HepG2 (cell line): ENCODE results near the gene LGALS4. TPM values are rescaled to one million over a fixed set of nuclear protein-coding genes. Genes with fewer than 3 reads are reported as not detected.

ENCODE experiments used
- ATAC-seq: fragments of 200-7000 bp; cut with Tn5 transposase; 3 replicates; pipeline ENCODE4 v1.9.1; 2020; ENCODE audit warnings: mild to moderate bottlenecking, moderate library complexity
- BruUV-seq: library from RNA; stranded (reverse); fragments of 400-500 nt; replicated peaks from 2 replicates; lab custom pipeline; 2021; lab: Mats Ljungman, UMichigan
- CTCF ChIA-PET: fragments of 300-600 bp; formaldehyde crosslinking; extraction: SDS; loops from one replicate; lab custom pipeline; 2021; ENCODE audit warnings: low total read pairs, inconsistent platforms, low intra/inter-chr PET ratio; lab: Yijun Ruan, JAX
- POLR2A ChIA-PET: fragments of 350-600 bp; sonication (Branson Sonifier 250); formaldehyde crosslinking; loops from one replicate; lab custom pipeline; 2020; ENCODE audit warnings: antibody characterized with exemption, inconsistent platforms; lab: Yijun Ruan, JAX
- DNase-seq: peaks from one replicate; pipeline ENCODE4 v3.0.0-alpha.2; 2015; ENCODE audit warnings: low spot score
- FAIRE-seq: peaks from 3 replicates; lab custom pipeline; 2011; peaks lifted over from hg19 to GRCh38; lab: Jason Lieb, UNC
- H2AFZ ChIP-seq: one replicate; pipeline ENCODE4 v1.6.1; 2011; ENCODE audit warnings: low read length, inconsistent platforms
- H3K27ac ChIP-seq: fragments of 300-600 bp; 3 replicates; pipeline ENCODE4 v1.8.0; 2011; ENCODE audit warnings: mixed run types, mild to moderate bottlenecking, mixed read lengths, low read length, inconsistent platforms; ENCODE audit not compliant: insufficient read depth; ENCODE audit errors: extremely low read length
- H3K27me3 ChIP-seq, 2 experiments: fragments of 200-600 bp in 1 of 2; 2 replicates in 1 of 2; 3 replicates in 1 of 2; pipeline versions ENCODE4 v1.6.0 to v1.8.0; 2011; ENCODE audit warnings: low read length in 2 of 2, mild to moderate bottlenecking in 2 of 2, moderate library complexity in 2 of 2, inconsistent platforms in 1 of 2; ENCODE audit not compliant: insufficient read depth in 2 of 2, control insufficient read depth in 1 of 2
- H3K36me3 ChIP-seq, 2 experiments: fragments of 200-600 bp in 1 of 2; replicated peaks in 1 of 2; 2 replicates in 1 of 2; 3 replicates in 1 of 2; pipeline versions ENCODE4 v1.5.1 to v1.8.0; 2011; ENCODE audit warnings: low read length in 2 of 2, inconsistent platforms in 1 of 2; ENCODE audit not compliant: insufficient read depth in 2 of 2, control insufficient read depth in 1 of 2
- H3K4me1 ChIP-seq: 2 replicates; pipeline ENCODE4 v1.5.1; 2012; ENCODE audit warnings: low read length, inconsistent platforms; ENCODE audit not compliant: insufficient read depth
- H3K4me2 ChIP-seq: 2 replicates; pipeline ENCODE4 v1.6.0; 2011; ENCODE audit warnings: low read depth, low read length, inconsistent platforms
- H3K4me3 ChIP-seq, 3 experiments: fragments of 200-600 bp in 1 of 3; sonication (generic), shearing (Covaris generic) in 1 of 3; replicated peaks in 1 of 3; 2 replicates each; pipeline ENCODE4 v1.5.1; 2011 to 2016; ENCODE audit warnings: low read length in 3 of 3, inconsistent platforms in 2 of 3, low read depth in 2 of 3, mild to moderate bottlenecking in 2 of 3, control low read depth in 1 of 3, mixed read lengths in 1 of 3; ENCODE audit not compliant: insufficient read depth in 1 of 3
- H3K79me2 ChIP-seq: one replicate; pipeline ENCODE4 v1.6.1; 2011; ENCODE audit warnings: low read length, inconsistent platforms; ENCODE audit not compliant: insufficient read depth
- H3K9ac ChIP-seq: 2 replicates; pipeline ENCODE4 v1.6.0; 2011; ENCODE audit warnings: mild to moderate bottlenecking, low read depth, low read length, inconsistent platforms; ENCODE audit not compliant: insufficient read depth
- H3K9me3 ChIP-seq: 2 replicates; pipeline ENCODE4 v1.5.1; 2012; ENCODE audit warnings: mild to moderate bottlenecking, low read length
- H4K20me1 ChIP-seq: 2 replicates; pipeline ENCODE4 v1.6.0; 2011; ENCODE audit warnings: inconsistent platforms, mild to moderate bottlenecking, low read length, moderate library complexity; ENCODE audit not compliant: insufficient read depth
- AGO2 ChIP-seq: fragments of 200-400 bp; formaldehyde crosslinking; optimal IDR thresholded peaks from 2 replicates; pipeline ENCODE3; 2017; ENCODE audit warnings: mild to moderate bottlenecking, low read depth, low read length, moderate library complexity
- CREB1 ChIP-seq, 2 experiments: fragments of 450-650 bp in 1 of 2; IDR thresholded peaks; 2 replicates each; pipeline ENCODE4 v1.6.1; 2016 to 2017; ENCODE audit warnings: control low read depth in 1 of 2, mild to moderate bottlenecking in 1 of 2, missing compliant biosample characterization in 1 of 2, missing genetic modification characterization in 1 of 2
- PAF1 ChIP-seq: IDR thresholded peaks from 2 replicates; pipeline ENCODE4 v1.6.1; 2016; ENCODE audit warnings: missing genetic modification reagents, missing compliant biosample characterization
- REPIN1 ChIP-seq: sonication (generic); formaldehyde crosslinking; IDR thresholded peaks from 2 replicates; pipeline ENCODE4 v1.8.0; 2022; ENCODE audit warnings: missing genetic modification reagents, low read depth, mild to moderate bottlenecking, borderline replicate concordance
- WGBS: methylation state at CpG from one replicate; pipeline ENCODE4 v1.1.6; 2017; ENCODE audit warnings: low lambda C conversion rate; 5-methylcytosine and 5-hydroxymethylcytosine counted together
- in situ Hi-C: cut with HindIII; loops from 2 replicates; pipeline ENCODE4 v1.10.0; 2017; ENCODE audit warnings: low pct_unique_long_range_greater_than_20kb; ENCODE audit not compliant: extremely low pct_ligation_motif_present
- intact Hi-C: fragments of 100-400 bp; cut with micrococcal nuclease; formaldehyde crosslinking; loops from one replicate; pipeline ENCODE4 v1.10.0; 2022; ENCODE audit not compliant: unreplicated experiment
- polyA plus RNA-seq, 8 experiments: library from polyadenylated mRNA; depleted of rRNA in 3 of 8; stranded (reverse) in 7 of 8; unstranded in 1 of 8; fragments of >200 nt; fragmentation: Illumina TruSeq in 4 of 8; extraction: Trizol in 4 of 8; gene quantifications; 2 replicates each; pipeline versions ENCODE4 v1.2.1 to v1.2.3, GENCODE V29; 2011 to 2016; ENCODE audit warnings: low read depth in 4 of 8, missing spikeins in 1 of 8, mixed read lengths in 1 of 8; ENCODE audit not compliant: insufficient read depth in 1 of 8
- total RNA-seq, 5 experiments: library from RNA; depleted of rRNA; stranded (reverse); fragments of >200 nt; fragmentation: Illumina TruSeq; extraction: Trizol; gene quantifications; 2 replicates each; pipeline ENCODE4 v1.2.3, GENCODE V29; 2016; ENCODE audit warnings: low read depth in 1 of 5
- TF ChIP-seq, protein P1 (sequence below): sonication (generic); formaldehyde crosslinking; IDR thresholded peaks from 2 replicates; pipeline ENCODE4 v1.5.1; 2020; ENCODE audit warnings: mild to moderate bottlenecking, missing genetic modification reagents, moderate library complexity
- TF ChIP-seq, protein P2 (sequence below): sonication (generic); formaldehyde crosslinking; IDR thresholded peaks from 2 replicates; pipeline ENCODE4 v1.8.0; 2023; ENCODE audit warnings: mild to moderate bottlenecking, missing genetic modification reagents

The LGALS4 gene
- total and polyA plus RNA-seq, 2 of the 13 experiments (the other 11 are each of a cell fraction or from before 2014, with no cell fraction given) = 0.24 to 0.71 TPM

DNA sequence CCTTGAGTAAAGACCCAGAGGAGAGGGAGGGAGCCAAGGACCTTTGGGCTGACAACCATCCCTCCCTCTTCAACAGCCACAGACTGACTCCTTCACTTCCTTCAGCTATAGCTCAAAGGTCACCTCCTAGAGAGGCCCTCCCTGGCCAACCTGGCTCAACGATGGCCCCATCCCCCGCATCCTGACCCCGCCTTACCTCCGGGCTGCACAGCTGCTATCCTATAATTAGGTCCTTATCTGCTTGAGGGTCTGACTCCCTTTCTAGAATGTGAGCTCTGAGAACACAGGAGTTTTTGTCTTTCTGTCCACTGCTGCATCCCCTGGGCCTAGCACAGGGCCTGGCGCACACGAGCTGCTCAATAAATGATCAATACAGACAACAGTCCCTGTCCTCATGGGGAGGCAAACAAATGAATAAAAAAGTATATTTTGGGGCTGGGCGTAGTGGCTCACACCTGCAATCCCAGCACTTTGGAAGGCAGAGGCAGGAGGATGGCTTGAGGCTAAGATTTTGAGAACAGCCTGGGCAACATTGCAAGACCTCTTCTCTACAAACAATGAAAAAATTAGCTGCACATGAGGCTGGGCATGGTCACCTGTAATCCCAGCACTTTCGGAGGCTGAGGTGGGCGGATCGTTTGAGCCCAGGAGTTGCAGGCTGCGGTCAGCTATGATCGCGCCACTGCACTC, 6.6 kb upstream of the LGALS4 start (continued):
- 0 out of 2 replicates have a peak, but pooled peaks have one; percentile 12 for TF ChIP-seq REPIN1 (CRISPR knock-in tag)

DNA sequence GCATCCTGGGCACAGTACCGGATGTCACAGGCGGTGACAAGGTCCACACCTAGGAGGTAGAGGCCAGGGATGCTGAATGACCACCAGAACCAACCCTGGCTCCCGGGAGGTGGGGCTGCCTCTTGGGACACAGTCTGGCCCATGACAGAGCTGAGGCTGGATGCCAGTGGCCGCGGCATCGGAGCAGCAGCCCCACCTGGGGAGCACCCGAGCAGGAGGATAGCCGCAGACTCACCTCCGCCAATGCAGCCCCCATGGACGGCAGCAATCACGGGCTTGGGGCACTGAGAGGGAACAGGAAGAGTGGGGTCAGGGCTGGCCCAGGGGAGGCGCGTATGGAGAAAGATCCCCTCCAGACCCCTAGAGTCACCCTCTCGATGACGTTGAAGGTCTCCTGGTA, 4.3 kb upstream of the LGALS4 start:
- DNase-seq (no peak), FAIRE-seq (no peak), ATAC-seq (no peak)
- Histone ChIP-seq H2AFZ (no peak overlapping the region), H3K27ac (no peak overlapping the region), H3K4me2 (no peak overlapping the region), H3K79me2 (no peaks in the 10 kb centered on the region), H4K20me1 (no peaks in the 10 kb centered on the region), H3K9ac (no peak overlapping the region), H3K36me3 (peaks cover 11 to 27% of the 10 kb centered on the region in 2 experiments; a peak in 4 of 5 replicates), H3K9me3 (no peaks in the 10 kb centered on the region), H3K4me1 (peaks cover 41% of the 10 kb centered on the region), H3K4me3 (no peak overlapping the region), H3K27me3 (no peaks in the 10 kb centered on the region)
- CTCF ChIA-PET = no interaction called here
- in situ Hi-C loops = no loop called here
- POLR2A ChIA-PET = no interaction called here
- TF ChIP-seq PAF1 (CRISPR knock-in tag) (no peak), CREB1 (IDR thresholded peaks at IDR 0.05) (peak; percentile 35; the same call in 1 of the 2 replicates), CREB1 (CRISPR knock-in tag; IDR thresholded peaks at IDR 0.05) (no peak), AGO2 (peak; percentile 45)
- TF ChIP-seq, protein P1, sequence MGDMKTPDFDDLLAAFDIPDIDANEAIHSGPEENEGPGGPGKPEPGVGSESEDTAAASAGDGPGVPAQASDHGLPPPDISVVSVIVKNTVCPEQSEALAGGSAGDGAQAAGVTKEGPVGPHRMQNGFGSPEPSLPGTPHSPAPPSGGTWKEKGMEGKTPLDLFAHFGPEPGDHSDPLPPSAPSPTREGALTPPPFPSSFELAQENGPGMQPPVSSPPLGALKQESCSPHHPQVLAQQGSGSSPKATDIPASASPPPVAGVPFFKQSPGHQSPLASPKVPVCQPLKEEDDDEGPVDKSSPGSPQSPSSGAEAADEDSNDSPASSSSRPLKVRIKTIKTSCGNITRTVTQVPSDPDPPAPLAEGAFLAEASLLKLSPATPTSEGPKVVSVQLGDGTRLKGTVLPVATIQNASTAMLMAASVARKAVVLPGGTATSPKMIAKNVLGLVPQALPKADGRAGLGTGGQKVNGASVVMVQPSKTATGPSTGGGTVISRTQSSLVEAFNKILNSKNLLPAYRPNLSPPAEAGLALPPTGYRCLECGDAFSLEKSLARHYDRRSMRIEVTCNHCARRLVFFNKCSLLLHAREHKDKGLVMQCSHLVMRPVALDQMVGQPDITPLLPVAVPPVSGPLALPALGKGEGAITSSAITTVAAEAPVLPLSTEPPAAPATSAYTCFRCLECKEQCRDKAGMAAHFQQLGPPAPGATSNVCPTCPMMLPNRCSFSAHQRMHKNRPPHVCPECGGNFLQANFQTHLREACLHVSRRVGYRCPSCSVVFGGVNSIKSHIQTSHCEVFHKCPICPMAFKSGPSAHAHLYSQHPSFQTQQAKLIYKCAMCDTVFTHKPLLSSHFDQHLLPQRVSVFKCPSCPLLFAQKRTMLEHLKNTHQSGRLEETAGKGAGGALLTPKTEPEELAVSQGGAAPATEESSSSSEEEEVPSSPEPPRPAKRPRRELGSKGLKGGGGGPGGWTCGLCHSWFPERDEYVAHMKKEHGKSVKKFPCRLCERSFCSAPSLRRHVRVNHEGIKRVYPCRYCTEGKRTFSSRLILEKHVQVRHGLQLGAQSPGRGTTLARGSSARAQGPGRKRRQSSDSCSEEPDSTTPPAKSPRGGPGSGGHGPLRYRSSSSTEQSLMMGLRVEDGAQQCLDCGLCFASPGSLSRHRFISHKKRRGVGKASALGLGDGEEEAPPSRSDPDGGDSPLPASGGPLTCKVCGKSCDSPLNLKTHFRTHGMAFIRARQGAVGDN (CRISPR knock-in tag) = 0 out of 2 replicates have a peak, but pooled peaks have one; percentile 3
- TF ChIP-seq, protein P2, sequence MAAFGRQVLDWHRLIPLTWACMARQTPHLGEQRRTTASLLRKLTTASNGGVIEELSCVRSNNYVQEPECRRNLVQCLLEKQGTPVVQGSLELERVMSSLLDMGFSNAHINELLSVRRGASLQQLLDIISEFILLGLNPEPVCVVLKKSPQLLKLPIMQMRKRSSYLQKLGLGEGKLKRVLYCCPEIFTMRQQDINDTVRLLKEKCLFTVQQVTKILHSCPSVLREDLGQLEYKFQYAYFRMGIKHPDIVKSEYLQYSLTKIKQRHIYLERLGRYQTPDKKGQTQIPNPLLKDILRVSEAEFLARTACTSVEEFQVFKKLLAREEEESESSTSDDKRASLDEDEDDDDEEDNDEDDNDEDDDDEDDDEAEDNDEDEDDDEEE (CRISPR knock-in tag) = no peak
- intact Hi-C loops = no loop called here
- no TSS peak for BruUV-seq
- 90% methylated on average over 5 of the region's 15 CpGs for WGBS
